ENCODE measurements around the gene PLB1. TPM values are rescaled to one million over a fixed set of nuclear protein-coding genes. Genes with fewer than 3 reads are reported as not detected.
A peak's percentile ranks its signal among the peaks of the same experiment; 100 is the strongest.

The PLB1 gene
- total and polyA plus RNA-seq, 8 donors = 0.45 to 18.8 (median 3.4) TPM

GRCh38 chr2:28544405-28544921 lies 48.6 kb downstream of the PLB1 start:
- TF ChIP-seq POLR2A (IDR thresholded peaks at IDR 0.05) (no peak), EP300 (IDR thresholded peaks at IDR 0.05) (no peak), POLR2AphosphoS5 (IDR thresholded peaks at IDR 0.05) (no peak)
- TF ChIP-seq, protein P1, sequence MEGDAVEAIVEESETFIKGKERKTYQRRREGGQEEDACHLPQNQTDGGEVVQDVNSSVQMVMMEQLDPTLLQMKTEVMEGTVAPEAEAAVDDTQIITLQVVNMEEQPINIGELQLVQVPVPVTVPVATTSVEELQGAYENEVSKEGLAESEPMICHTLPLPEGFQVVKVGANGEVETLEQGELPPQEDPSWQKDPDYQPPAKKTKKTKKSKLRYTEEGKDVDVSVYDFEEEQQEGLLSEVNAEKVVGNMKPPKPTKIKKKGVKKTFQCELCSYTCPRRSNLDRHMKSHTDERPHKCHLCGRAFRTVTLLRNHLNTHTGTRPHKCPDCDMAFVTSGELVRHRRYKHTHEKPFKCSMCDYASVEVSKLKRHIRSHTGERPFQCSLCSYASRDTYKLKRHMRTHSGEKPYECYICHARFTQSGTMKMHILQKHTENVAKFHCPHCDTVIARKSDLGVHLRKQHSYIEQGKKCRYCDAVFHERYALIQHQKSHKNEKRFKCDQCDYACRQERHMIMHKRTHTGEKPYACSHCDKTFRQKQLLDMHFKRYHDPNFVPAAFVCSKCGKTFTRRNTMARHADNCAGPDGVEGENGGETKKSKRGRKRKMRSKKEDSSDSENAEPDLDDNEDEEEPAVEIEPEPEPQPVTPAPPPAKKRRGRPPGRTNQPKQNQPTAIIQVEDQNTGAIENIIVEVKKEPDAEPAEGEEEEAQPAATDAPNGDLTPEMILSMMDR (IDR thresholded peaks at IDR 0.05) = no peak
- peak overlapping the region in 1 of 5 donors; percentile 20 for H3K27ac ChIP-seq
- H3K4me3 ChIP-seq = no peak overlapping the region
- 34 to 62% (median 40%) methylated on average over 8 of the region's 8 CpGs for WGBS, 5 donors
- H3K4me1 ChIP-seq = peaks cover 0 to 18% (median 0%) of the 10 kb centered on the region in 4 donors
- no peaks in the 10 kb centered on the region for H3K36me3 ChIP-seq
- peak in 1 of 2 donors; percentile 70 for DNase-seq
- no peaks in the 10 kb centered on the region for H3K9me3 ChIP-seq
- intact Hi-C loops (cut with DNase I; ENCODE audit: low total_unique reads) = no loop called here
- peaks cover 0 to 9% (median 0%) of the 10 kb centered on the region in 3 donors for H3K27me3 ChIP-seq

DNA sequence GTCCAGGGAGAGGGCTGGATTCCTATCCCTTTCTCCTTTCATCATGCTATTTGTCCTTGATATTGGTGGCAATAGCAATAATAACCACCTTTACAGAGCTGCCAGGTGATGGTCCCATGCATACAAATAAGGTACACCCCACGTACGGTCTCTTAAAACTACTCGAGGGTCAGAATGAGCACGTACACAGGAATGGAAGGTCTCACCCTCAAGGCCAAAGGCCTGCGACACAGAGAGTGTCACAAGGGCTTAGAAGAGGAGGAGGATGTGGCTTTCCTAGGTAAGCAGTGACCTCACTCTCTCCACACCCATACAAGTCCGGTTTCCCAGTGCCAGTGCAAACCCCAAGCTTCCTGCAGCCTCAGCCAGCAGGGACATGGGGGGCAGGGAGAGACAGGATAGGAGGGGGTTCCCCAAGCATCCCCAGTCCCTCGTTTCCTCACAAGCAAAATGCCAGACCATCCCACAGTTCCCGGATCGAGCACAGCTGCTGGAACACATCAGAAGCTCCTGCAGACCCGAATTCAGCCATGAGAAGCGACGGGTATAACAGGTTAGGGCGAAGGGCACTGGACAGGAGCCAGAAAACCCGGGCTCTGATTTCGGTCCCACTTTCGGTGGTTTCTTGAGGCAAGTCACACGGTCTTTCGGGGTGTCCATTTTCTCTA lies 49.2 kb downstream of the PLB1 start:
- intact Hi-C loops (cut with DNase I; ENCODE audit: low total_unique reads) = no loop called here
- Histone ChIP-seq H3K27ac (peak overlapping the region in 1 of 5 donors; percentile 20), H3K36me3 (no peaks in the 10 kb centered on the region), H3K4me3 (no peak overlapping the region), H3K9me3 (no peaks in the 10 kb centered on the region), H3K27me3 (peaks cover 0 to 4% (median 0%) of the 10 kb centered on the region in 3 donors), H3K4me1 (peaks cover 0 to 18% (median 0%) of the 10 kb centered on the region in 4 donors)
- TF ChIP-seq EP300 (IDR thresholded peaks at IDR 0.05) = no peak
- peak in 2 of 3 donors; percentile 24 to 32 for TF ChIP-seq POLR2AphosphoS5 (IDR thresholded peaks at IDR 0.05)
- DNase-seq = peak; percentile 30 to 83
- WGBS, 5 donors = 49 to 72% (median 64%) methylated on average over 16 to 18 of the region's 18 CpGs

DNA sequence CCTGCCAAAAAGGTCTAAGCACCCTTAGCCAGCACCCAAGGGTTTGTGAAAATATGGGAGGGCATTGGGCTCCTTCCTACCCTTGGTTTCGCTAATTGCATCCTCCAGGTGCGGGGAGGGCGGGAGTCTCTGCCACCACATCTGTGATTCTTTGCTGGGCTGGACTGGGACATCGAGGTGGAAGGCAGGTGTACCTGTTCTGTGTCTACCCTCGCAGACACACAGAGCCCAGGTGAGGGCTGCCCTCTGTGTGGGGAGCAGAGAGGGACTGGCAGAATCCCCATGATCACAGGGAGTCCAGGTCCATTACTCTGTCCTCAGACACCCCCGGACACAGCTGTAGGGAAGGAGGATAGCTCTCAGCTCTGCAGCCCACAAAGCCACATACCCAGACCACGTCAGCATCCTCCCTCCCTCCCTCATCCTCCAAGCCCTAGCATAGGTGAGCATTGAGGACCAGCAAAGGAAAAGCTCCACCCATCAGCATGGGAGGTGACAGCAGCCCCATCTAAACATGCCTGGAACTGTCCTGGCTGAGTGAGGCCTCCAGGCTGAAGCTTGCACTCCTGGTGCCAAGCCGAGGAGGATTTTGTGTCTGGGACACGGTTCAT lies 49.8 kb downstream of the PLB1 start:
- Histone ChIP-seq H3K9me3 (no peaks in the 10 kb centered on the region), H3K27me3 (no peaks in the 10 kb centered on the region), H3K4me1 (peaks cover 0 to 18% (median 0%) of the 10 kb centered on the region in 4 donors), H3K36me3 (no peaks in the 10 kb centered on the region), H3K27ac (no peak overlapping the region), H3K4me3 (no peak overlapping the region)
- intact Hi-C loops (cut with DNase I; ENCODE audit: low total_unique reads) = no loop called here
- whole genome bisulfite sequencing, 5 donors = 79 to 92% (median 90%) methylated on average over 7 to 9 of the region's 9 CpGs
- TF ChIP-seq, protein P1 (IDR thresholded peaks at IDR 0.05) = no peak
- TF ChIP-seq POLR2AphosphoS5 (IDR thresholded peaks at IDR 0.05) (no peak), POLR2A (IDR thresholded peaks at IDR 0.05) (no peak), EP300 (IDR thresholded peaks at IDR 0.05) (no peak)
- DNase-seq = no peak

- Histone ChIP-seq H3K27me3 (no peaks in the 10 kb centered on the region), H3K4me1 (peaks cover 0 to 18% (median 0%) of the 10 kb centered on the region in 4 donors), H3K27ac (no peak overlapping the region), H3K36me3 (no peaks in the 10 kb centered on the region), H3K9me3 (no peaks in the 10 kb centered on the region), H3K4me3 (no peak overlapping the region)
- TF ChIP-seq EP300 (IDR thresholded peaks at IDR 0.05) (no peak), POLR2AphosphoS5 (IDR thresholded peaks at IDR 0.05) (no peak), POLR2A (IDR thresholded peaks at IDR 0.05) (no peak)
- TF ChIP-seq, protein P1 (IDR thresholded peaks at IDR 0.05) = no peak
- intact Hi-C loops (cut with DNase I; ENCODE audit: low total_unique reads) = no loop called here
- DNase-seq = no peak
- 56 to 74% (median 61%) methylated on average over 7 of the region's 7 CpGs for WGBS, 5 donors
Observed at GRCh38 chr2:28546242-28546641, 50.4 kb downstream of the PLB1 start.

Data from stomach (tissue), 9 donors.